GM19468 (cell line): ENCODE results near the gene BACE2.
"Not testable (repeated sequence)": the region's sequence is repeated elsewhere in the genome, so short reads cannot be mapped to it uniquely, and the experiment has no call there.

ENCODE experiments used
- ATAC-seq: cut with Tn5 transposase; IDR thresholded peaks from one replicate; pipeline ENCODE4 v1.9.1; 2021; ENCODE audit warnings: mild to moderate bottlenecking, moderate library complexity, moderate number of reproducible peaks; ENCODE audit not compliant: unreplicated experiment; ENCODE audit errors: extremely low read depth

The BACE2 gene

GRCh38 chr21:41175080-41175479 is 7.1 kb downstream of the BACE2 start:
- ATAC-seq = no peak

DNA sequence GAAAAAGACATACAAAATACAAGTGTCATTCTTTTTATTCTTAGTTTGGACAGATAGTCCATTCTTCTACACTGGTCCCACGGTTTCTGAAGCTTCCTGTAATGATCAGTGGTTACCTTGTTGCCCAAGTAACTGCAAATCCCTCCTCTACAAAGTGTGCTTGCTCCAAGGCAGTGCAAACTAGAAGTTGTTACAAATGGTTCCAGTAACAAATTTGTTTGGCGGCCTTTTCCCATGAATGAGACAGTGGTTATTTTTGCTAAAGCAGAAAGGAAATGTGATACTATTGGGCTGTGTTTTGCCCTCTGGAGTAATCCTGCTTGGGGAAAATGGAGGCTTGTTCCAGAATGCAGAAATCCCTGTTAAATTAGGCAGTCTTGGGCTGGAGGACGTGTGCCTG is 8.9 kb downstream of the BACE2 start:
- ATAC-seq = no peak

- ATAC-seq = no peak
Measured at GRCh38 chr21:41180752-41181151, 12.8 kb downstream of the BACE2 start.

GRCh38 chr21:41182547-41182946 is 14.6 kb downstream of the BACE2 start:
- no peak for ATAC-seq

- ATAC-seq = no peak
Measured at GRCh38 chr21:41183575-41183974, 15.6 kb downstream of the BACE2 start.

DNA sequence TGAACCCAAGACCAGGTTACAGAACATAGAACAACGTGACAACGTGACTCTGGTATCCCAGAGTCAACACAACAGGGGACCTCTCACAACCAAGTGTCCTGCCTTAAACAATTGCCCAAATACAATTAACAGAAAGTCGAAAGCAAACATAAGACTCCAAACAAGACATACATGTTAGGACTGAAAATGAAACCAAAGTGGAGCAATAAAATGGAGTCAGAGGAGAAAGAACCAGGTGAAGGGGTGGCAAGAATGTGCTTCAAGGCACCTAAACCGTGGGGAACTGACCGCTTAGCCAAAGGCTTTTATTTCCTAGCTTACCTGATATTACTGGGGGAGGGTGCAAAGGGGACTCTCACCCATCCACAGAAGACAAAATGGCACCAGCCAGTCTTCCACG is 17.8 kb downstream of the BACE2 start:
- no peak for ATAC-seq

DNA sequence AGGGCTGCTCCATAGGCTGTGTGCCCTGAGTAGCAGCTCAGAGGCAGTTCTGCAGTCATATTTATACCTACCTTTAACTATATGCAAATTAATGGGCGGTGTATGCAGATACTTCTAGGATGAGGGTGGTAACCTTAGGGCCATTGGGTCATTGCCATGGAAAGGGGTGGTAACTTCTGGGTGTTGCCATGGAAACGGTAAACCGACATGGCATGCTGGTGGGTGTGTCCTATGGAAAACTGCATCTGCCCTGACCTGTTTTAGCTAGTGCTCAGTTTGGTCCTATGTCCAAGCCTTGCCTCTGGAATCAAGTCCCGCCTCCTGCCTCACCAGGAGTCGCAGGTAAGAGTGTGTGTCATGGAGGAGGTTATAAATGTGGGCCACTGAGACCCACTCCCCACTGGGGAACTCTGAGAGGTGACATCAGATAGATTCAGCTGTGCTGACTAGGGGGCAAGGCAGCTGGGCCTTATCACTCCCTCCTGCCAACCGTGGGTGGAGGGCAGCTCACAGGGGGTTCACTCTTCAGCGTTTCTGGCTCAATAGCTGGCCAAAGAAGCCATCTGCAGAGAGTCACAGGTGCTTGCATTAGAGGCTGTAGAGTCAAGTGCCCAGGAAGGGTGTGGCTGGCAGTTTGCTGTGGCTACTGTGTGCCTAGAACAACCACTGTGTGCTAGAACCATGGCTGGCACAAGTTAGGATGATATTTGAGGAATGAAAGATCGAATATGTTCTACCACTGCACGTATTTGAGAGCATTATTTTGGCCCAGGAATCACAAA is 19.0 kb downstream of the BACE2 start:
- no peak for ATAC-seq

- ATAC-seq = no peak
Measured at GRCh38 chr21:41187537-41188025, 19.6 kb downstream of the BACE2 start.

DNA sequence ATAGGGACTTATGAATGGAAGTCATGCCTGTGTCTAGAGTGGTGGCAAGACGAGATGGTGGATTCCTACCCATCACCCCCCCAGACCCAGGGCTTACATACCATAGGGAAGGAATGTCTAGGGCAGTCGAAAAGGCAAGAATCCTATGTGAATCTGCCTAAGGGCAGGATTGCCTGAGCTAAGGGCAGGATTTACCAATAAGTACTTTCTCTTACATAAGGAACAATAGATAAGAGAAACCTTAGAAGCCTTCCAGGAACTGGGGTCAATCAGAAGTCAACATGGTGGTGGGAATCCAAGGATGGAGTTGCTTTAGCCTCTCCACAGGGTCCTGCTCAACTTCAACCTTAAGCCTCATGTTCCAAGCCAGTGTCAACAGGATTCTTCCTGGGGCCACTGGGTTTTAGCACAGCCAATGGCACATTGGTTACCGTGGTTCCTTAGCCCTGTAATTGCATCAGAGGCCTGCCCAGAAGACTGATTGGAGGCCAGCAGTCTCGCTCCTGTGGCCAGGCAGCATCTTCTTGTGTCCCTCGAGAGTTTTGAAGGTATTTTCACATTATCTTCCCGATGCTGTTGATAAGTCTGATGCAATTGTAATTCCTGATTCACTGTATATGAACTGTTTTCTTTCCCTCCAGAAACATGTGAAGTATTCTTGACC is 20.7 kb downstream of the BACE2 start:
- no peak for ATAC-seq

DNA sequence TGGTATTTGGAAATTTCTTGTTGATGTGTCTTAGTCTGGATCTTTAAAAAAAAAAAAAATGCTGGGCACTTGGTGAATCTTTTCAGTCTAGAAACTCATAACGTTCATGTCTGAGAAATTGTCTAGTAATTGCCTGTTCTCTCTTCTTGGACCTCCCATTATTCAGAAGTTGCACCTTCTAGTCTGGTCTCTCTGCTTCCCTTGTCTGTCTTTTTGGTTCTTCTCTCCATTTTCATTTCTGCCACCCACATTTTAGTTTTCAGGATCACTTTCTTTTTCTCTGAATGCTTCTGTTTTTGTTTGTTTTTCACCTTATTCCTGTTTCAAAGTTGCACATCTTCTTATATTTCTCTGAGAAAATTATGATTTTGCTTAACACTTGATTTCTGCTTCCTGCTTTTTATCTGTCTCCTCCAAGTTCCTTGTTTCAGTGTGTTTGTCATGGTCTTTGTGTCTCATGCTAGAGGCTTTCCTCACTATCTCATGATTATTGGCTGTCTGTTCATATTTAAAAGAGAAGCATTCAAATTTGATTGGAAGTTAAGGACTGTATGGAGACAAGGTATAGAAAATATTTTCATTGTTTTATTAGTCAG is 21.3 kb downstream of the BACE2 start:
- no peak for ATAC-seq

- not testable (repeated sequence) for ATAC-seq
Measured at GRCh38 chr21:41192552-41192951, 24.6 kb downstream of the BACE2 start.

GRCh38 chr21:41195311-41195710 is 27.4 kb downstream of the BACE2 start:
- no peak for ATAC-seq

DNA sequence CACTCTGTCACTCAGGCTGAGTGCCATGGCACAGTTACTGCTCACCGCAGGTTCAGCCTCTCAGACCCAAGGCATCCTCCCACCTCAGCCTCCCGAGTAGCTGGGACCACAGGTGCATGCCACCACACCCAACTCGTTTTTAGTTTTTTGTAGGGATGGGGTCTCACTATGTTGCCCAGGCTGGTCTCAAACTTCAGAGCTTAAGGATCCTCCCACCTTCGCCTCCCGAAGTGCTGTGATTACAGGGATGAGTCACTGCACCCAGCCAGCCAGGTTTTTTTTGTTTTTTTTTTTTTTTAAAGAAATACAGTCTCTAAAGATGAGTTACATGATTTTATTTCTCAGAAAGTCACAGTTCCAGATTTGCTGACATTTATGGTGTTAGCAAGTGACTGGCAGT is 29.0 kb downstream of the BACE2 start:
- ATAC-seq = no peak

- no peak for ATAC-seq
Measured at GRCh38 chr21:41197582-41197981, 29.6 kb downstream of the BACE2 start.

GRCh38 chr21:41198647-41199046 is 30.7 kb downstream of the BACE2 start:
- ATAC-seq = not testable (repeated sequence)

DNA sequence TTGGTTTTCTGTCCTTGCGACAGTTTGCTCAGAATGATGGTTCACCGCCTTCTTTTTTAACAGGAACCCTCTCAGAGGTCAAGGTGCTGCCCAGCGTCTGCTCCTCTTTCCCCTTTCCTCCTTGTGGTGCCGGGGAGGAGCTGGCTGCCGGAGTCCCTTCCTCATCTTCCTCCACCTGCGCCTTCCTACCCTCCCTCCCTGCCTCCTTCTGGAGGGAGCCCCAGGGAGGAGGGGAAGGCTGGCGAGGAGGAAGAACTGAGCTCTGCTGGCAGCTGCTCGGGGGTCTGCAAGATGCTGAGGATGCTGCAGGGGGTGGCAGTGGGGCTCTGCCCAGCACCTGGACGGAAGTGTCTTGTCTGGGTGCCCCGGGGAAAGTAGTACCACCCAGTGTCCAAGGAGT is 31.2 kb downstream of the BACE2 start:
- ATAC-seq = no peak

DNA sequence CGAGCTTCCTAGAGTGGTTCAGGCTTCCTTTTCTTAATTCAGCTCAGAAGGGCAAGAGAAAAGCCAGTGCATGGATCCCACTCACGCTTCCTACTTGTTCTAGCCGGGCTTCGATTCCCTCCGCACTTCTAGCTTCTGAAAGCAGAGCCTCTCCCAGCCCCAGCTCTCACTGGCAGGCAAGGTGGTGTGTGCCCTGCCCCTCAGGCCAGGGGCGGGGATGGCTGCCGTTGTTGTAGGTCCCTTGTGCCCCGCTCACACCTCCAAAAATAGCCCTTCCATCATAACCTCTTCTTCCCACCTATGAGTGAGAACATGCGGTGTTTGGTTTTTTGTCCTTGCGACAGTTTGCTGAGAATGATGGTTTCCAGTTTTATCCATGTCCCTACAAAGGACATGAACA is 31.6 kb downstream of the BACE2 start:
- no peak for ATAC-seq

DNA sequence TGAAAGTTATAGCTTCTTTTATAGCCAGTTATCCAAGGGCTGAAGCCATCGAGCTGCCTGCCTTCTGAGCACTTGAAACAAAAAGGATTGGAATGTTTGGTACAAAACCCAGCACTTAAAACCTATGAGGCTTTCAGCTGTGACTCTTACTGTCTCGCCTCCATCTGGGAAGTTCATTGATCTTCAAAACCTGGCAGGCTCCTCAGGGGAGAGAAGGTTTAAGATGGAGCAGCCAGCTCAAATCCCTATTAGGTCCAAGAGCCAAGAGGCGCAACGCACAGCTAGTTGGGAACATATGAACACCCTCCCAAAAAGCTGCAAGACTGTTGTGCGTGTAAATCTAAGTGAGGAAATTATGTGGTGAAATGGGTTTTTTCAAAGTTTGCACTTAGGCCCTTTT is 33.4 kb downstream of the BACE2 start:
- ATAC-seq = no peak

GRCh38 chr21:41204736-41205135 is 36.8 kb downstream of the BACE2 start:
- ATAC-seq = no peak

GRCh38 chr21:41207401-41208375 is 39.7 kb downstream of the BACE2 start:
- no peak for ATAC-seq
